Limb (tissue), 2 donors: ENCODE results near the gene VCL.
A peak's percentile ranks its signal among the peaks of the same experiment; 100 is the strongest.
"Not testable (repeated sequence)": the region's sequence is repeated elsewhere in the genome, so short reads cannot be mapped to it uniquely, and the experiment has no call there.

Experiments used
- DNase-seq, 2 donors: peaks; one replicate each; pipeline ENCODE4 v3.0.0-alpha.2; 2016; ENCODE audit errors: extremely low spot score in 2 of 2

Gene VCL

GRCh38 chr10:74000892-74001669, 3.2 kb downstream of the VCL start:
- DNase-seq, result no peak

GRCh38 chr10:74006269-74006668, 8.4 kb downstream of the VCL start:
- no peak for DNase-seq

- no peak for DNase-seq
Observed at GRCh38 chr10:74008212-74008731, 10.4 kb downstream of the VCL start.

- DNase-seq, result no peak
Observed at GRCh38 chr10:74011017-74011416, 13.1 kb downstream of the VCL start.

- DNase-seq, result peak in 1 of 2 donors; percentile 52
Observed at GRCh38 chr10:74011770-74012169, 13.9 kb downstream of the VCL start.

GRCh38 chr10:74012480-74012879, 14.6 kb downstream of the VCL start:
- DNase-seq, result no peak

- no peak for DNase-seq
Observed at GRCh38 chr10:74013004-74013403, 15.1 kb downstream of the VCL start.

GRCh38 chr10:74014574-74014973, 16.7 kb downstream of the VCL start:
- not testable (repeated sequence) for DNase-seq

- no peak for DNase-seq
Observed at GRCh38 chr10:74018241-74018640, 20.3 kb downstream of the VCL start.

GRCh38 chr10:74021248-74022055, 23.5 kb downstream of the VCL start:
- no peak for DNase-seq

GRCh38 chr10:74022926-74023629, 25.2 kb downstream of the VCL start:
- no peak for DNase-seq

- no peak for DNase-seq
Observed at GRCh38 chr10:74024600-74024999, 26.7 kb downstream of the VCL start.

- no peak for DNase-seq
Observed at GRCh38 chr10:74025380-74025978, 27.6 kb downstream of the VCL start.

- DNase-seq, result no peak
Observed at GRCh38 chr10:74026428-74027015, 28.6 kb downstream of the VCL start.

GRCh38 chr10:74027702-74028101, 29.8 kb downstream of the VCL start:
- DNase-seq, result no peak

GRCh38 chr10:74029943-74030342, 32.0 kb downstream of the VCL start:
- DNase-seq, result no peak

- not testable (repeated sequence) for DNase-seq
Observed at GRCh38 chr10:74032208-74032607, 34.3 kb downstream of the VCL start.

GRCh38 chr10:74032900-74033655, 35.2 kb downstream of the VCL start:
- no peak for DNase-seq

- DNase-seq, result no peak
Observed at GRCh38 chr10:74033702-74034101, 35.8 kb downstream of the VCL start.

GRCh38 chr10:74034301-74034700, 36.4 kb downstream of the VCL start:
- DNase-seq, result no peak
